NCI-H446 treated with DMSO at 0.1 percent for 48 hours (cell line): Measurements from ENCODE around the gene MPPED1.

ENCODE experiments used
- DNase-seq: peaks from one replicate; lab custom pipeline; 2025; lab: John Stamatoyannopoulos, UW

MPPED1 gene

DNA sequence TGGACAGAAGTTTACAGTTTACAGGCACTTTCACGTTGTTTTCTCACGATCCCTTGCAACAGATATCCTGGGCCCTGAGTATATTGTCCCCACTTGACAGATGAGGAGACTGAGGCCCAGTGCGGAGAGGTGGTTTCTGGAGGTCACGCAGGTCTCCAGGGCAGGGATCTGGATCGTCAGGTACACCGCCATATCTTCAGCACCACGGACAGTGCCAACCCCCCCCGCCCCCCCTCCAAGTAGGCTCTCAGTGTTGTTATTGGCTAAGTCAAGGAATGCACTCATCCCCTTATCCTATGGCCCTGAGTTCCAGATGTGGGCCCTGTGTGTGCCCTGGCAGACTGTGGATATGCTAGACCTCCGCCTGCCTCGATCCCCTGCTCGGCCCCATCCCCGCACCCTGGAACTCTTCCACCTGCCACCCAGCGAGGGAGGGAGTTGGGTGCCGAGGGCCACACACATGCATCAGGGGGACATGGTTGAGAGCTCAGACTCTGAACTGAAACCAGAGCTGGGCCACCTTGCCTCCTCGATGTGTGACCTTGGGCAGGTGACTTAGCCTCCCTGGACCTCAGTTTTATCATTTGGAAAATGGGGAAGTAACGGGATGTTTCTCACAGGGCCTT lies 37.5 kb downstream of the MPPED1 start:
- DNase-seq, result no peak

DNA sequence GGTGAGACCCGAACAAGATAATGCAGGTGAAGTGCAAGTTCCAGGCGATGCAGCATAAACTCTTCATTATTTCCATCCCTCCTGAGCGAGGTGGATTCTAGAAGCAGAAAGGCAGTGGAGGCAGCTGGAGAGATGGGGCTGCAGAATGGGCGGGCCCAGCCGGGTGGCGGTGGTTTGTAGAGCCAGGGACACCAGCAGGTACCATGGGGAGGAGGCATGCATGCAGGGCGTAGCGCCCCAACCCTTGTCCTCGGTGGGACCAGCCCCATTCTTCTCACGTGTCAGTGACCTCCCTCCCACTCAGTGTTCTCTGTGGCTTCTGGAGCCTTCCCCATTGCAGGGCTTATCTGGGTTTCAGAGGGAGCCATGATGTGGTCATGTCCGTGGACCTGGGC lies 38.0 kb downstream of the MPPED1 start:
- DNase-seq, result no peak

DNA sequence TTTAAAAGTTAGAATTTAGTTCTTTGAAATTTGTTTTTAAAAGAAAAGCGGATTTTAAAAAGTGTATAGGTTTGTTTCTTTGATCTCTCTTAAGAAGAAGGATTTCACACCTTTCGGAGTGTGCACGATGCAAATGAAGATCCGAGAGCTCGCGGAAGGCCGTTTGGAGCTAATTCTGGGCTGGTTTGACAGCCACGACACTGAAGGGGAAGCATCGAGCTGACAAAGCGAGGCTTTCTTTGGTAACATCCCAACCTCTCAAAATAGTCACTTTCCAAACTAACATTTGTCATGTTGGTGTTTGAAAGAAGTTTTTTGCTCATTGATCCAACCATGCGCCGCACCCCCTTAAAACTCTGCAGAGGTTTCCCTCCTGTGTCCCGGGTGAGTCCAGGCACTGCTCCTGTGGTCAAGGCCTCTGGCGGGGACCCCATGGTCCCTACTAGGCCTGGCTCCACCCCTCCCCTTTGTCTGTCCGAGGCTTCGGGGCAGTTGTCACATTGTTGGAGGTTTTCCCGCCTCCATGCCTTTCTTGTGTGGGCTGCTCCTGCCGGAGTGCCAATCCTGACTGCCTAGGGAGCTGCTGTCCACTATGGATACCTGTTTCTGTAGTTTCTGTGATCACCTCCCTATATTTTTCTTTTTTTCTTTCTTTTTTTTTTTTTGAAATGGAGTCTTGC lies 39.7 kb downstream of the MPPED1 start:
- DNase-seq, result no peak

- no peak for DNase-seq
These were observed 44.0 kb downstream of the MPPED1 start for GRCh38 chr22:43455846-43456245.

- DNase-seq, result no peak
These were observed 45.2 kb downstream of the MPPED1 start for GRCh38 chr22:43457002-43457401.

GRCh38 chr22:43462701-43463100 lies 50.9 kb downstream of the MPPED1 start:
- DNase-seq, result no peak

DNA sequence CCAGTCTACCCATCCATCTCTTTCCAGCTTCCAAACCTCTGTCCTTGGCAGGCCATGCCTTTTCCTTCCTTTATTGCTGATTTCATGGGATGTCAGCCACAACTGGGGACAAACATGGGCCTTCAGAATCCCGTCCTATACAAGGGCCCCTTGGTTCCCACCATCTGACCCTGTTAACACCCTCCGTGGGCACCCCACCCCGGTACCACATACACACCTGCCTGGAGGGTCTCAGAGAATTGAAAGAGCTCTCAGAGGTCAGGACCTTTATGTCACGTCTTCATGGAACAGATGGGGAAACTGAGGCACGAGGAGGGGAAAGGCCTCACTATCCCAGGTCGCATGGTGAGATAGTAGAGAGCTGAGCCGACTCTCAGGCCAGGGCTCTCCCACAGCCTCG lies 53.0 kb downstream of the MPPED1 start:
- no peak for DNase-seq

DNA sequence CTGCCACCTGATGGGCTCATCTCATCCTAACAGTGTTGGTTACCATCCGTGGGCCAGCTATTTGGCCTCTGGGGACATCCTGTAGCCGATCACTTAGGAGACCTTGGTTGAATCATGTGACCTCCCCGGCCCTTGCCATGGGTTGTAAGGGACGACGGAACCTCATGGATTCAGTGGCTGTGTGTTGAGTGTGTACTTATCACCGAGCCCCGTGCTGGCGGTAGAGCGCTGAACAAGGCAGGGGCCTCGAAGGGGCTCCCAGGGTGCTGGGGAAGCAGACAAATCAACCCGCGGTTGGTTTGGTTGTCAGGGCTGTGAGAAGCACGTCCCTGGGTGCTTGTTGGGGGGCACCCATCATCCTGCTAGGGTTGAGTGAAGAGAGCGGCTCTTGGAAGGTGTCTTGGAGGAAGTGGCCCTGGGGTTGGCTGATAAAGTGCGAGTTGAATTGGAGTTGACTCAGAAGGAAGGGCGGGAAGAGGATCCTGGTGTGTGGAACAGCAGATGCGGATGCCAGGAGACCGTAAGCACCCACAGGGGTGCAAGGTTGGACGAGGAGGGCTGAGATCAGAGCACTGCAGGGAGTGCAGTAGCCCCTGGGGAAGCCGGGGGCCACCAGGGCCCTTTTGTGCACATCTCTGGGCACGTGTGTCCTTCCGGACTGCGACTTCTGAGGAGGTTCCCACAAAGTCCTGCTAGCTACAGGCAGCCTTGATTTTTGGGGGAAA lies 53.6 kb downstream of the MPPED1 start:
- no peak for DNase-seq

DNA sequence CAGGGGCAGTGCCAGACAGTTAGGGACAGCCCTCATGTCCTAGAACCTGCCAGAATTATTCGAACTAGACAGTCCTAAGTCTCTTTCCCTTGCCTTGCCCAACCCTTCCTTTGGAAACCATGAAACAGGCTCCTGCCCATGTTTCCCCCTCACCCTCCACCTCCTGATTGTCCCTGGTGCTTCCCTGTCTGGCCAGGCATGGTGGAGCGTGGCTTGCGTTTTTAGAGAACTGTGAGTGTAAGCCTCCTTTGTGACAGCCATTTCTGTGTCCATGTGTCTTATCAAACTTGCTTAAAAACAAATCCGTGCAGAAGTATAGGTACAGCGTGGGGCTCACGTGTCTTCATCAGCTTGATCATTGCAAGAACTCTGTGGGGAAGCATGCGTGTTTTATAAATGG lies 54.9 kb downstream of the MPPED1 start:
- no peak for DNase-seq

DNA sequence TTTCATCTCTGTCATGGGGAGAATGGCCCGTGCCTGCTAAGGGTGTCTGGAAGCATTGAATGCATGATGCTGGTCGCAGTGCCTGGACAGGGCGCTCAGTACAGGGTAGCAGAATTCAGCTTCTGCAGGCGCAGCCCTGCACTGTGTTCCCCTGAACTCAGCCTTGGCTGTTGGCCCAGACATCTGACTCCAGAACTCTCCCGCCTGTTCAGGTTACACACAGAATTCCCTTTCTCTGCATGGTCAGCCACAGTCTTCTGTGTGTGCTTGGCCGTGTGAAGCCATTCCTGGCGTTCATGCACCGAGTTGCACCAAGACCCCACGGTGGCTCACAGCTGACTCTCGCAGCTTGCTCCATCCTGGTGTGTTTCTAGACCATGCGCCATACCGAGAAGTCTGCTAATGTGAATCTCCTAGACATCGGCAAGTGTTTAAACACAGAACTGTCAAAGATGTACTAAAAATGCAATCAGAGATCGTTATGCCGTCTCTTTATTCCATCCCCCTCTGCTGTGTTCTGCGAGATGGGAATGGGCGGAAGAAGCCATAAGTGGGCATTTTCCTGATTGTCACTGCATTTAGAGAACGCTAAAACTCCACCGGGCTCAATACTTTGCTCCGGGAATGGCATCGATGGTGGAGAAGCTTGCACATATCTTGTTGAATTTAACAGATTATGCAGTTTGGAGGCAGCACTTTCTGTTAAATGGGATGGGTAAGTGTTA lies 55.6 kb downstream of the MPPED1 start:
- DNase-seq, result no peak

- DNase-seq, result no peak
These were observed 58.4 kb downstream of the MPPED1 start for GRCh38 chr22:43470253-43470652.

- DNase-seq, result no peak
These were observed 59.2 kb downstream of the MPPED1 start for GRCh38 chr22:43470941-43471585.

GRCh38 chr22:43471606-43472135 lies 59.9 kb downstream of the MPPED1 start:
- no peak for DNase-seq

- no peak for DNase-seq
These were observed 61.2 kb downstream of the MPPED1 start for GRCh38 chr22:43473031-43473430.

DNA sequence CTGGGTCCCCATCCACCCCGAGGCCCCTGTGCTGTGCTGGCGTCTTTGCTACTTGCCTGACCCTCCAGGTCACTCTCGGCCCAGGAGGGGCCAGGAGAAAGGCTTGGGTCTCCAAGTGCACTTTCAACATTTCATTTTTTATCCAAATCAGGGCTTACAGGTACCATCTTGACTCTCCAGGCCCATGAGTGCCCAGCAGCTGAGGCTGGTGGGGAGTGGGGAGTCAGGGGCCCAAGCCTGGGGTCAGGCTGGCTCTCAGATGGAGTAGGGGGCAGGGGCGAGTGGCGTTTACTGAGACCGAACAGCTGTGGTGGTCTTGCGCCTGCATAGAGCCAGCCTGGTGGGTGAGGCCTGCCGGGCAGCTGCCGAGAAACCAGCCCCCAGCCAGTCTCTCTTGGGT lies 61.6 kb downstream of the MPPED1 start:
- DNase-seq, result no peak

DNA sequence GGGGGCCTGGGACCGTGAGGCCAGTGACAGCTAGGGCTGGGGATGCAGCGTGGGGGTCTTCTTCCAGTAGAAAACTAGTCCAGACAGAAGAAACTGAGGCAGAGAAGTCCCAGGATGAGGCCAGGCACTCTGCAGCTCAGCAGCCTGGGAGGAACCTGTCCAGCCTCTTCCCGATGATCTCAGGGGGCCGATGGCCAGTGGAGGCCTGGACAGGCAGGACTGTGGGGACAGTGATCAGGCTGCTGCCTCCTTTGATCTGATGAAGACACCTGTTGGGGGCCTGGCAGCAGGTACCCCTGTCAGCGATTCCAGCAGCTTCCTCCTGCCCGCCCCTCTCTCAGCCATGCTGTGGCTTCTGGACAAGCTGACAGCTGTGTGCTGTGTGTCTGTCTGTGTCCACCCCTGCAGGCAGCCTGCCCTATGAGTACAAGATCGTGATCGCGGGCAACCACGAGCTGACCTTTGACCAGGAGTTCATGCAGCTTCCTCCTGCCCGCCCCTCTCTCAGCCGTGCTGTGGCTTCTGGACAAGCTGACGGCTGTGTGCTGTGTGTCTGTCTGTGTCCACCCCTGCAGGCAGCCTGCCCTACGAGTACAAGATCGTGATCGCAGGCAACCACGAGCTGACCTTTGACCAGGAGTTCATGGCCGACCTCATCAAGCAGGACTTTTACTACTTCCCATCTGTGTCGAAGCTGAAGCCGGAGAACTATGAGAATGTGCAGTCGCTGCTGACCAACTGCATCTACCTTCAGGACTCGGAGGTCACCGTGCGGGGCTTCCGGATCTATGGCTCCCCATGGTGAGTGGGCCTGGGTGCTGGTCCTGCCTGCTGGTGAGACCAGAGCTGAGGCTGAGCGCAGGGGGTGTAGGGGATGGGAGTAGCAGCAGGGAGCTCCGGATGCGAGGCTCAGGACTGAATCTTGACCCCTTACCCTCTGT lies 62.6 kb downstream of the MPPED1 start:
- no peak for DNase-seq

DNA sequence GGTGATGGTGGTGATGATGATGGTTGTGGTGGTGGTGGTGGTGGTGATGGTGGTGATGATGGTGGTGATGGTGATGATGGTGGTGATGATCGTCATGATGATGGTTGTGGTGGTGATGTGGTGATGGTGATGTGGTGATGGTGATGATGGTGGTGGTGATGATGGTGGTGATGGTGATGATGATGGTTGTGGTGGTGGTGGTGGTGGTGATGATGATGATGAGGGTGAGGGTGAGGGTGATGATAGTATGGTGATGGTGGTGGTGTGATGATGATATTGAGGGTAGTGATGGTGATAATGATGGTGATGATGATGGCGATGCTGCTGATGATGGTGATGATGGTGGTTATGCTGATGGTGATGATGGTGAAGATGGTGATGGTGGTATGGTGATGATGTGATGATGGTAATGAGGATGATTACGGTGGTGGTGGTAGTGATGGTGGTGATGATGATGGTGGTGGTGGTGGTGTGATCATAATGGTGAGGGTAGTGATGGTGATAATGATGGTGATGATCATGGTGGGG lies 63.8 kb downstream of the MPPED1 start:
- DNase-seq, result no peak

DNA sequence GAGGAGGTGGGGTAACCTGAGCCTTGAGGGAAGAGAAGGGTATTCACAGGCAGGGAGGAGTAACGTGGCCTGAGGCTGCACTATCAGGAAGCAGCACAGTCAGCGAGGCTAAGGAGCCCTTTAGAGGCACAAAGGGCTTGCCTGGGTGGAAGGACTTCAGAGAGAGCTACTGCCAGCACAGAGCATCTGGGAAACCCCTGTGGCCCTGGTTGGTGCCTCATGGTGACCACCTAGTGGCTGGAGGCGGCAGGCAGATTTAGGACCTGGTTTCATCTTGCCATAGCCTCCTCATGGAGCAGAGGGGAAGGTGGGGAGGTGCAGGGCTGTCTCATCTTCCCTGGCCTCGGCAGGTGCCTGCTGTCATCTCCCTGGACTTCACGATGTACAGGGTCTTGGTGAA lies 64.5 kb downstream of the MPPED1 start:
- DNase-seq, result no peak

GRCh38 chr22:43476751-43477725 lies 65.2 kb downstream of the MPPED1 start:
- no peak for DNase-seq
